Activated CD8-positive, alpha-beta T cell treated with anti-CD3 and anti-CD28 coated beads, Interleukin-2, amount 10 ng/mL, durations not matched to agents 7 days and 5 days (primary cell): Measurements from ENCODE around the gene PLAU. TPM values are rescaled to one million over a fixed set of nuclear protein-coding genes. Genes with fewer than 3 reads are reported as not detected.
"Not testable (repeated sequence)": the region's sequence is repeated elsewhere in the genome, so short reads cannot be mapped to it uniquely, and the experiment has no call there.

ENCODE experiments used
- ATAC-seq: fragments of 150-1000 bp; cut with Tn5 transposase; one replicate; pipeline ENCODE4 v1.10.0; 2021; ENCODE audit warnings: moderate library complexity
- CTCF ChIA-PET: fragments of 350-600 bp; sonication (Branson Sonifier 250); formaldehyde crosslinking; loops from one replicate; lab custom pipeline; 2021; ENCODE audit warnings: antibody characterized with exemption; lab: Charles Lee
- POLR2A ChIA-PET: fragments of 350-600 bp; sonication (Branson Sonifier 250); formaldehyde crosslinking; loops from one replicate; lab custom pipeline; 2021; ENCODE audit warnings: antibody characterized with exemption; lab: Charles Lee
- DNase-seq: peaks from one replicate; pipeline ENCODE4 v3.0.0-alpha.2; 2020
- H3K27ac Mint-ChIP-seq: one replicate; pipeline ENCODE4 v1.8.0; 2021; ENCODE audit warnings: mild to moderate bottlenecking, mixed read lengths
- H3K27me3 Mint-ChIP-seq: one replicate; pipeline ENCODE4 v1.8.0; 2021; ENCODE audit warnings: low read depth, mixed read lengths
- H3K36me3 Mint-ChIP-seq: one replicate; pipeline ENCODE4 v1.8.0; 2021; ENCODE audit warnings: low read depth, mixed read lengths
- H3K4me1 Mint-ChIP-seq: one replicate; pipeline ENCODE4 v1.8.0; 2021; ENCODE audit warnings: low read depth, mixed read lengths
- H3K4me3 Mint-ChIP-seq: one replicate; pipeline ENCODE4 v1.8.0; 2021; ENCODE audit warnings: mild to moderate bottlenecking, mixed read lengths
- H3K9me3 Mint-ChIP-seq: one replicate; pipeline ENCODE4 v1.8.0; 2022; ENCODE audit warnings: mixed read lengths; ENCODE audit not compliant: insufficient read depth
- total RNA-seq, 2 experiments: library from RNA; stranded (reverse); gene quantifications; one replicate each; pipeline ENCODE4 v1.2.3, GENCODE V29; 2021

Gene PLAU
- total RNA-seq, 2 experiments from 2014 or later = 1.1 to 1.6 TPM

DNA sequence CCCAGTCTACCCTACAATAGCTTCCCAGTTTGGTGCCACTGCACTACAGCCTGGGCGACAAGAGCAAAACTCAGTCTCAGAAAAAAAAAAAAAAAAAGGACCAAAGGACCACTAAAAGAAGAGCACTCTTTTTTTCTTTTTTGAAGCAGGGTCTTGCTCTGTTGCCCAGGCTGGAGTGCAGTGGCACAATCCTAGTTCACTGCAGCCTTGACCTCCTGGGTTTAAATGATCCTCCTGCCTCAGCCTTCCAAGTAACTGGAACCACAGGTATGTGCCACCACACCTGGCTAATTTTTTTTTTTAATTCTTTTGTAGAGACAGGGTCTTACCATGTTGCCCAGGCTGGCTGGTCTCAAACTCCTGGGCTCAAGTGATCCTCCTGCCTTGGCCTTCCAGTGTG, 14.0 kb downstream of the PLAU start:
- H3K27ac Mint-ChIP-seq = no peak overlapping the region

GRCh38 chr10:73925539-73925938, 14.6 kb downstream of the PLAU start:
- no peaks in the 10 kb centered on the region for H3K36me3 Mint-ChIP-seq
- H3K27me3 Mint-ChIP-seq = peaks cover 47% of the 10 kb centered on the region
- DNase-seq = no peak
- H3K27ac Mint-ChIP-seq = no peak overlapping the region
- H3K4me1 Mint-ChIP-seq = peaks cover 33% of the 10 kb centered on the region
- H3K4me3 Mint-ChIP-seq = no peak overlapping the region
- H3K9me3 Mint-ChIP-seq = no peaks in the 10 kb centered on the region
- CTCF ChIA-PET = interaction anchor here (1.5 to 4.1 kb wide), 2 partner anchors 14 to 39 kb away, joined by 6 to 31 read pairs; no protein-coding TSS in a partner anchor
- no peak for ATAC-seq
- POLR2A ChIA-PET = interaction anchor here (0.7 kb wide), 1 partner anchor 9 kb away, joined by 3 read pairs; no protein-coding TSS in a partner anchor

More for the DNA sequence above, 14.0 kb downstream of the PLAU start:
- DNase-seq (no peak), ATAC-seq (no peak)
- H3K4me3 Mint-ChIP-seq = no peak overlapping the region
- H3K27me3 Mint-ChIP-seq = peaks cover 44% of the 10 kb centered on the region
- no peaks in the 10 kb centered on the region for H3K9me3 Mint-ChIP-seq
- ChIA-PET CTCF (interaction anchor here (1.8 to 1.9 kb wide), 2 partner anchors 16 to 39 kb away, joined by 5 to 8 read pairs; no protein-coding TSS in a partner anchor), POLR2A (no interaction called here)
- peaks cover 37% of the 10 kb centered on the region for H3K4me1 Mint-ChIP-seq
- H3K36me3 Mint-ChIP-seq = peaks cover 3% of the 10 kb centered on the region

GRCh38 chr10:73926152-73926764, 15.3 kb downstream of the PLAU start:
- ChIA-PET POLR2A (interaction anchor here (0.7 kb wide), 1 partner anchor 8 kb away, joined by 3 read pairs; no protein-coding TSS in a partner anchor), CTCF (interaction anchor here (1.4 to 4.1 kb wide), 3 partner anchors 13 to 155 kb away, joined by 3 to 31 read pairs (median 6); no protein-coding TSS in a partner anchor)
- Mint-ChIP-seq H3K36me3 (no peaks in the 10 kb centered on the region), H3K27me3 (peaks cover 47% of the 10 kb centered on the region), H3K27ac (no peak overlapping the region), H3K4me3 (no peak overlapping the region), H3K9me3 (no peaks in the 10 kb centered on the region), H3K4me1 (peaks cover 29% of the 10 kb centered on the region)
- no peak for DNase-seq
- ATAC-seq = no peak

DNA sequence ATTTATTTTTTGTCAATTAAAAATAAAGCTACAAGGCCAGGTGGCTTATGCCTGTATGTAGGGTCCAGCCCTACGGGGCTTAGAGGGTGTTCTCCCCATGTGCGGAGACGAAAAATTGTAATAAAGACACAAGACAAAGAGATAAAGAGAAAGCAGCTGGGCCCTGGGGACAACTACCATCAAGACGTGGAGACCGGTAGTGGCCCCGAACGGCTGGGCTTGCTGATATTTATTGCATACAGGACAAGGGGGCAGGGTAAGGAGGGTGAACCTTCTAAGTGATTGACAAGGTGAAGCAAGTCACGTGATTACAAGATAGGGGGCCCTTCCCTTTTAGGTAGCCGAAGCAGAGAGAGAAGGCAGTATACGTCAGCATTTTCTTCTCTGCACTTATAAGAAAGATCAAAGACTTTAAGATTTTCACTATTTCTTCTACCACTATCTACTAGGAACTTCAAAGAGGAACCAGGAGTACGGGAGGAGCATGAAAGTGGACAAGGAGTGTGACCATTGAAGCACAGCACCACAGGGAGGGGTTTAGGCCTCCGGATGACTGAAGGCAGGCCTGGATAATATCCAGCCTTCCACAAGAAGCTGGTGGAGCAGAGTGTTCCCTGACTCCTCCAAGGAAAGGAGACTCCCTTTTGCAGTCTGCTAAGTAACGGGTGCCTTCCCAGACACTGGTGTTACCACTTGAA, 19.8 kb downstream of the PLAU start:
- H3K27ac Mint-ChIP-seq, DNase-seq, H3K9me3 Mint-ChIP-seq, H3K4me3 Mint-ChIP-seq, ATAC-seq, POLR2A ChIA-PET, H3K36me3 Mint-ChIP-seq: not testable (repeated sequence)
- CTCF ChIA-PET = interaction anchor here (0.6 to 13.5 kb wide), 3 partner anchors 10 to 42 kb away, joined by 3 to 408 read pairs (median 18); no protein-coding TSS in a partner anchor
- H3K4me1 Mint-ChIP-seq = peaks cover 18% of the 10 kb centered on the region
- peaks cover 26% of the 10 kb centered on the region for H3K27me3 Mint-ChIP-seq

DNA sequence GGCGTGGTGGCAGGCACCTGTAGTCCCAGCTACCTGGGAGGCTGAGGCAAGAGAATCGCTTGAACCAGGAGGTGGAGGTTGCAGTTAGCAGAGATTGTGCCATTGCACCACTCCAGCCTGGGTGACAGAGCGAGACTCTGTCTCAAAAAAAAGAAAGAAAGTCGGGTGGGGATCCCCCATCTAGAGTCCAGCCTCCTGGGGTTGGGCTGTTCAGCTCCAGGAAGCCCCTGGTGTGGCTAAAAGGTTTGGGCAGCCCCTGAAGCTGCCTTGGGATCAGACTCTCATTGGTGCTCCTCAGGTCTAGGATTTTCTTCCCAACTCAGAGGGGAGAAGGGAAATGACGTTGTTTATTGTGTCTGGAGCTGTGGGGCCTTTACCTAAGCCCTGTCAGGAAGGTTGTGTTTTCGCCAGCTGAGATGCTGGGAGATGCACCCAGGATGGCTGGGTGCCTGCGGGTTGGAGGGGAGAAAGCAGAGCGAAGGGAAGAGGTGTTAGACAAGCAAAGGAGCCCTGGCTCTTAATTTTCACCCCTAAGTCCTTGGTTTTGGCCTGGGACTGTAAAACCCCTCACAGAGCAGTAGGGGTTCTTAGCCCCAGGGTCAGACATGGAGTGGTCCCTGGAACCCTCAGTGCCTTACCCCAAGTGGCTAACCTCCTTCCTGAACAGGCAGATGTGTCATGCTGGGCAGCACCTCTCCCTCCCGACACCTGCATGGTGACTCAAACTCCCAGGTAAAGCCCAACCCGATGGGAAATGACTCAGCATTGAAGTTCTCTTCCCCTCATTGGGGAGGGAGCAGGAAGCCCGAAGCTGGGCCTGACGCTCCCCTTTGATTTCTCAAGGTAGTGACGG, 21.1 kb downstream of the PLAU start:
- DNase-seq (peak; percentile 70), ATAC-seq (peak; percentile 87)
- H3K4me1 Mint-ChIP-seq = peaks cover 18% of the 10 kb centered on the region
- CTCF ChIA-PET = interaction anchor here (0.9 to 13.5 kb wide), 8 partner anchors 8 to 149 kb away, joined by 3 to 408 read pairs (median 5); no protein-coding TSS in a partner anchor
- peak overlapping the region; percentile 22 for H3K4me3 Mint-ChIP-seq
- peak overlapping the region; percentile 78 for H3K27ac Mint-ChIP-seq
- POLR2A ChIA-PET = no interaction called here
- H3K9me3 Mint-ChIP-seq = no peaks in the 10 kb centered on the region
- peaks cover 16% of the 10 kb centered on the region for H3K27me3 Mint-ChIP-seq
- no peaks in the 10 kb centered on the region for H3K36me3 Mint-ChIP-seq

- H3K36me3 Mint-ChIP-seq = no peaks in the 10 kb centered on the region
- H3K27me3 Mint-ChIP-seq = peaks cover 11% of the 10 kb centered on the region
- no peaks in the 10 kb centered on the region for H3K9me3 Mint-ChIP-seq
- peak overlapping the region; percentile 78 for H3K27ac Mint-ChIP-seq
- ATAC-seq (peak; percentile 36), DNase-seq (no peak)
- peaks cover 22% of the 10 kb centered on the region for H3K4me1 Mint-ChIP-seq
- CTCF ChIA-PET = interaction anchor here (0.9 to 13.5 kb wide), 9 partner anchors 8 to 171 kb away, joined by 3 to 408 read pairs (median 5); no protein-coding TSS in a partner anchor
- POLR2A ChIA-PET = no interaction called here
- peak overlapping the region; percentile 22 for H3K4me3 Mint-ChIP-seq
Observed at GRCh38 chr10:73932620-73933112, 21.7 kb downstream of the PLAU start.

DNA sequence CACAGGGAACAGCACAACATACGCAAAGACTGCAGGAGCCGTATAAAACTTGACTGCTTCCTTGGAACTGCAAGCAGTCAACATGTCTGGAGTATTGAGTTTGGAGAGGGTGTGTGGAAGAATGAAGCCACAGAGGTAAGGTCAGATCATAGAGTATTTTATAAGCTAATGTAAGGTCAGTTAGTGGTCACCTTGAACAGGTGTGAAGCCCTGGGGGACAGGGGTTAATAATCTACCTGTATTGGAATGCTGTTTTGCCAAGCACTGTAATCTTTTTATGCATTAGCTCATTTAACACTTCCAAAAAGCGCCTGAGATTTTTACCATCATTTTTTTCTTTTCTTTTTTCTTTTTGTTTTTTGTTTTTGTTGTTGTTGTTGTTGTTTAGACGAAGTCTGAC, 23.1 kb downstream of the PLAU start:
- no peaks in the 10 kb centered on the region for H3K9me3 Mint-ChIP-seq
- no peak overlapping the region for H3K4me3 Mint-ChIP-seq
- ATAC-seq (no peak), DNase-seq (no peak)
- no peak overlapping the region for H3K27ac Mint-ChIP-seq
- ChIA-PET POLR2A (interaction anchor here (0.8 kb wide), 2 partner anchors 8 to 27 kb away, joined by 3 read pairs; no protein-coding TSS in a partner anchor), CTCF (interaction anchor here (0.7 to 13.5 kb wide), 6 partner anchors 15 to 169 kb away, joined by 3 to 408 read pairs (median 4); no protein-coding TSS in a partner anchor)
- peaks cover 29% of the 10 kb centered on the region for H3K4me1 Mint-ChIP-seq
- no peaks in the 10 kb centered on the region for H3K36me3 Mint-ChIP-seq
- H3K27me3 Mint-ChIP-seq = peaks cover 6% of the 10 kb centered on the region

GRCh38 chr10:73935895-73936294, 25.0 kb downstream of the PLAU start:
- no peak for ATAC-seq
- H3K9me3 Mint-ChIP-seq = no peaks in the 10 kb centered on the region
- peaks cover 35% of the 10 kb centered on the region for H3K4me1 Mint-ChIP-seq
- no peak for DNase-seq
- ChIA-PET POLR2A (no interaction called here), CTCF (interaction anchor here (0.9 to 13.5 kb wide), 3 partner anchors 47 to 86 kb away, joined by 3 to 408 read pairs (median 12); no protein-coding TSS in a partner anchor)
- H3K27ac Mint-ChIP-seq = no peak overlapping the region
- no peaks in the 10 kb centered on the region for H3K27me3 Mint-ChIP-seq
- no peaks in the 10 kb centered on the region for H3K36me3 Mint-ChIP-seq
- H3K4me3 Mint-ChIP-seq = no peak overlapping the region

GRCh38 chr10:73937333-73938043, 26.6 kb downstream of the PLAU start:
- H3K9me3 Mint-ChIP-seq = no peaks in the 10 kb centered on the region
- ATAC-seq (no peak), DNase-seq (no peak)
- peaks cover 29% of the 10 kb centered on the region for H3K4me1 Mint-ChIP-seq
- H3K27me3 Mint-ChIP-seq = peaks cover 5% of the 10 kb centered on the region
- POLR2A ChIA-PET = no interaction called here
- no peaks in the 10 kb centered on the region for H3K36me3 Mint-ChIP-seq
- no peak overlapping the region for H3K4me3 Mint-ChIP-seq
- H3K27ac Mint-ChIP-seq = no peak overlapping the region
- CTCF ChIA-PET = interaction anchor here (0.7 to 13.5 kb wide), 6 partner anchors 10 to 142 kb away, joined by 3 to 408 read pairs (median 22); partner anchors contain the start of gene PLAU

DNA sequence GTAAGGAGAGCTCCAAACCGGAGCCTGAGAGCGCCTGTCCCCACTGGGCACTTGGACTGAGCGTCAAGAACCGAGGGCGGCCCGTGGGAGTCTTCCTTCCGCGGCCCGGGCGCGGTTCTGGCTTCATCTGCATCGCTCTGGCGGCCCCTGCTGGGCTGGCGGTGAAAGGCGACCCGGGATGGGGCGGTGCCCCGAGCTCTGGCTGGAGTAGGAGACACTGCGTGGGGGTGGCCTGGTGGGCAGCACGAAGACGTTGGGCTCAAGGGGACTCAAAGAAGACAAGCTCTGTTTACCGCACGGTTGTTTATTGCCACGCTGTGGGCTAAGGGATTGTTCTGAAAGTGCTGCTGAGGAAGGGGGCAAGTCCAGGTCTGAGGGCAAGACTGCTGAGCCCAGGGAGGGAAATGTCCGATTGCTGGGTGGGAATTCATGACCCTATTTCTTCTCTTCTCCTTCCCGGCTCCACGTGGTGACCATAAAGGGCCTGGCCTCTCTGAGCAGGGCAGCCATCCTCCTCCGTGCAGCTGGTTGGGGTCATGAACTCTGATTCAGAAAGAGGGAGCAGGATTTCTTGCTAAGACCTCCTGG, 29.8 kb downstream of the PLAU start:
- CTCF ChIA-PET = interaction anchor here (0.5 to 13.5 kb wide), 67 partner anchors 9 to 298 kb away, joined by 3 to 408 read pairs (median 6); partner anchors contain the start of genes PLAU and ZSWIM8
- Mint-ChIP-seq H3K27ac (peak overlapping the region; percentile 51), H3K27me3 (peaks cover 18% of the 10 kb centered on the region), H3K36me3 (no peaks in the 10 kb centered on the region), H3K4me1 (peaks cover 21% of the 10 kb centered on the region), H3K4me3 (peak overlapping the region; percentile 23), H3K9me3 (no peaks in the 10 kb centered on the region)
- POLR2A ChIA-PET = interaction anchor here (0.6 to 1.7 kb wide), 4 partner anchors 16 to 90 kb away, joined by 3 to 6 read pairs (median 3); no protein-coding TSS in a partner anchor
- ATAC-seq = peak; percentile 100
- DNase-seq = peak; percentile 89
